ENCODE results near the gene SV2C. TPM values are rescaled to one million over a fixed set of nuclear protein-coding genes. Genes with fewer than 3 reads are reported as not detected.

The SV2C gene
- total RNA-seq, 2 donors from 2014 or later: 0.20 to 0.35 TPM

- Histone ChIP-seq H3K9me3 (no peaks in the 10 kb centered on the region), H3K9ac (ENCODE audit: low read depth in 2 of 2, low read length in 2 of 2) (no peak overlapping the region), H3K27ac (no peak overlapping the region), H3K27me3 (no peaks in the 10 kb centered on the region), H3K36me3 (no peaks in the 10 kb centered on the region), H3K4me1 (no peaks in the 10 kb centered on the region), H3K4me3 (no peak overlapping the region)
- no peak for TF ChIP-seq CTCF (IDR thresholded peaks at IDR 0.05)
- DNase-seq: no peak
- intact Hi-C loops (cut with DNase I): no loop called here
These were observed 33.0 kb upstream of the SV2C start for GRCh38 chr5:76050134-76050533.

GRCh38 chr5:76062502-76063041, 20.6 kb upstream of the SV2C start:
- no peaks in the 10 kb centered on the region for H3K9me3 ChIP-seq
- H3K4me3 ChIP-seq: no peak overlapping the region
- no peak for TF ChIP-seq CTCF (IDR thresholded peaks at IDR 0.05)
- H3K4me1 ChIP-seq: no peaks in the 10 kb centered on the region
- peak; percentile 29 for DNase-seq
- no peak overlapping the region for H3K27ac ChIP-seq
- intact Hi-C loops (cut with DNase I): no loop called here
- H3K36me3 ChIP-seq: no peaks in the 10 kb centered on the region
- no peak overlapping the region for H3K9ac ChIP-seq (ENCODE audit: low read depth in 2 of 2, low read length in 2 of 2)
- H3K27me3 ChIP-seq: no peaks in the 10 kb centered on the region

GRCh38 chr5:76065258-76065657, 17.9 kb upstream of the SV2C start:
- intact Hi-C loops (cut with DNase I): no loop called here
- Histone ChIP-seq H3K4me1 (no peaks in the 10 kb centered on the region), H3K27me3 (no peaks in the 10 kb centered on the region), H3K27ac (no peak overlapping the region), H3K4me3 (no peak overlapping the region), H3K9ac (ENCODE audit: low read depth in 2 of 2, low read length in 2 of 2) (no peak overlapping the region), H3K36me3 (no peaks in the 10 kb centered on the region), H3K9me3 (no peaks in the 10 kb centered on the region)
- DNase-seq: no peak
- TF ChIP-seq CTCF (IDR thresholded peaks at IDR 0.05): no peak

- H3K9ac ChIP-seq (ENCODE audit: low read depth in 2 of 2, low read length in 2 of 2): no peak overlapping the region
- no peaks in the 10 kb centered on the region for H3K9me3 ChIP-seq
- TF ChIP-seq CTCF (IDR thresholded peaks at IDR 0.05): no peak
- no peaks in the 10 kb centered on the region for H3K4me1 ChIP-seq
- intact Hi-C loops (cut with DNase I): no loop called here
- no peaks in the 10 kb centered on the region for H3K36me3 ChIP-seq
- no peak overlapping the region for H3K4me3 ChIP-seq
- H3K27ac ChIP-seq: no peak overlapping the region
- no peaks in the 10 kb centered on the region for H3K27me3 ChIP-seq
- DNase-seq: no peak
These were observed 14.0 kb upstream of the SV2C start for GRCh38 chr5:76069061-76069735.

GRCh38 chr5:76074487-76075065, 8.6 kb upstream of the SV2C start:
- no peak overlapping the region for H3K27ac ChIP-seq
- H3K4me3 ChIP-seq: no peak overlapping the region
- DNase-seq: peak; percentile 36
- no peaks in the 10 kb centered on the region for H3K27me3 ChIP-seq
- no peak overlapping the region for H3K9ac ChIP-seq (ENCODE audit: low read depth in 2 of 2, low read length in 2 of 2)
- H3K36me3 ChIP-seq: no peaks in the 10 kb centered on the region
- peak; percentile 80 for TF ChIP-seq CTCF (IDR thresholded peaks at IDR 0.05)
- no peaks in the 10 kb centered on the region for H3K4me1 ChIP-seq
- no peaks in the 10 kb centered on the region for H3K9me3 ChIP-seq
- intact Hi-C loops (cut with DNase I): loop anchor here (2.0 to 10.0 kb wide), 2 partner anchors 100 to 180 kb away; no protein-coding TSS in a partner anchor
